NK-92 (cell line): ENCODE measurements around the gene HTR5A.

Source experiments
- DNase-seq: peaks from one replicate; lab custom pipeline; 2025; ENCODE audit not compliant: unreplicated experiment; lab: John Stamatoyannopoulos, UW

Gene HTR5A

DNA sequence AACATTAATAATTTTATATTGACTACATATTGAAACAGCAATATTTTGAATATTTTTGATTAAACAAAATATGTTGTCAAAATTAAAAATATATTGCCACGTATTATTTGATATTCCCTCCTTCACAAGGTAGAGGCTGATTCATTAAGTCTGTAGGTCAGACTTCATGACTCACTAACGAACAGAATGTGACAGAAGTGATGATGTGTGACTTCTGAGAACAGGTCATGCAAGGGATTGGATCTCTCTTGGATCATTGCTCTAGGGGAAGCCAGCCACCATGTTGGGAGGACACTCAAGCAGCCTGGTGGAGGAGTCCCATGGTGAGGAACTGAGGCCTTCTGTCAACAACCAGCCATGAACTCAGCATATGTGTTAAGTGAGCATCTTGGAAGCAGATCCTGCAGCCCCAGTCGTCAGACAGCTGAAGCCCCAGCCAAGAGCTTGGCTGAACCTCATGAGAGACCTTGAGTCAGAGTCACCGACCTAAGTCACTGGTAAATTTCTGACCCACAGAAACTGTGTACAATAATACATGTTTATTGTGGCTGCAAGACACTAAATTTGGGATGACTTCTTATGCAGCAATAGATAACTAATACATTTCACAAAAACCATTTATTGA is 66.6 kb downstream of the HTR5A start:
- no peak for DNase-seq
